Stimulated activated CD8-positive, alpha-beta memory T cell treated with anti-CD3 and anti-CD28 coated beads, Interleukin-15, amount 100 ng/mL, for 24 hours (primary cell): ENCODE measurements around the gene LRRC4.

Experiments
- DNase-seq: peaks from one replicate; pipeline ENCODE4 v3.0.0-alpha.2; 2020; ENCODE audit warnings: low read depth

Gene LRRC4

GRCh38 chr7:128059143-128059988 is 28.1 kb upstream of the LRRC4 start:
- no peak for DNase-seq

- DNase-seq: no peak
These were observed 26.7 kb upstream of the LRRC4 start for GRCh38 chr7:128057909-128058308.

- no peak for DNase-seq
These were observed 25.7 kb upstream of the LRRC4 start for GRCh38 chr7:128056901-128057300.

- DNase-seq: no peak
These were observed 24.4 kb upstream of the LRRC4 start for GRCh38 chr7:128055637-128056036.

GRCh38 chr7:128054511-128054910 is 23.3 kb upstream of the LRRC4 start:
- no peak for DNase-seq

- no peak for DNase-seq
These were observed 22.8 kb upstream of the LRRC4 start for GRCh38 chr7:128053991-128054390.

GRCh38 chr7:128053023-128053422 is 21.8 kb upstream of the LRRC4 start:
- no peak for DNase-seq

- DNase-seq: no peak
These were observed 21.2 kb upstream of the LRRC4 start for GRCh38 chr7:128052404-128052803.

- DNase-seq: no peak
These were observed 14.5 kb upstream of the LRRC4 start for GRCh38 chr7:128045766-128046165.

GRCh38 chr7:128045158-128045557 is 13.9 kb upstream of the LRRC4 start:
- no peak for DNase-seq

GRCh38 chr7:128044064-128044463 is 12.8 kb upstream of the LRRC4 start:
- DNase-seq: no peak

- no peak for DNase-seq
These were observed 10.8 kb upstream of the LRRC4 start for GRCh38 chr7:128042012-128042411.

GRCh38 chr7:128041203-128041602 is 10.0 kb upstream of the LRRC4 start:
- no peak for DNase-seq

- DNase-seq: no peak
These were observed 9.0 kb upstream of the LRRC4 start for GRCh38 chr7:128040205-128040604.

GRCh38 chr7:128039544-128039953 is 8.3 kb upstream of the LRRC4 start:
- no peak for DNase-seq

GRCh38 chr7:128037880-128038619 is 6.8 kb upstream of the LRRC4 start:
- no peak for DNase-seq

GRCh38 chr7:128037081-128037480 is 5.8 kb upstream of the LRRC4 start:
- no peak for DNase-seq

GRCh38 chr7:128036226-128036940 is 5.1 kb upstream of the LRRC4 start:
- no peak for DNase-seq

- no peak for DNase-seq
These were observed 4.5 kb upstream of the LRRC4 start for GRCh38 chr7:128035712-128036111.

- no peak for DNase-seq
These were observed 3.6 kb upstream of the LRRC4 start for GRCh38 chr7:128034825-128035224.

GRCh38 chr7:128033246-128033645 is 2.0 kb upstream of the LRRC4 start:
- DNase-seq: no peak

GRCh38 chr7:128032605-128033235 is 1.5 kb upstream of the LRRC4 start:
- no peak for DNase-seq
